ENCODE measurements around the gene ZBTB39. TPM values are rescaled to one million over a fixed set of nuclear protein-coding genes. Genes with fewer than 3 reads are reported as not detected.
A peak's percentile ranks its signal among the peaks of the same experiment; 100 is the strongest.

Gene ZBTB39
- total and polyA plus RNA-seq, 2 of the 13 experiments (the other 11 are each of a cell fraction or from before 2014, with no cell fraction given) = 6.5 to 6.9 TPM

DNA sequence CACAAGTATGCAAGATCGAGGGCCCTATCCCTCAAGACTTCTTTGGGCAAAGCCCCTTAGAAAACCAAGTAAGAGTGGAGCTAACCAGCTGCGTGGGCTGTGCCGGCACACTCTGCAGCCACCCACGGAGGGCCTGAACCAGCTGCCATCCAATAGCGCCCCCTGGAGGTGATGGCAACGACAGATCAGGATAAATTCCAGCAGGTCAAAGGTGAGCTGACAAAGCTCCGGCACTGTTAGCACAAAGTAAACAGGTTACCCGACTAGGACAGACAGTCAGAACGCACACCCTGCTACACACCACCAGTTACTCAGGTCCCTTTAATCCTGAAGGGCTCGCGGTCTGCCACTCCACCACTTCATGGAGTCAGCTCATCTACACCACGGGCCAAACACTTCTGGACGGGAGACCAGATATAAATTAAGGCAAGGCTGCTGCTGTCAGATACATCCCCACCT lies 4.9 kb downstream of the ZBTB39 start (continued):
- TF ChIP-seq, protein P1, sequence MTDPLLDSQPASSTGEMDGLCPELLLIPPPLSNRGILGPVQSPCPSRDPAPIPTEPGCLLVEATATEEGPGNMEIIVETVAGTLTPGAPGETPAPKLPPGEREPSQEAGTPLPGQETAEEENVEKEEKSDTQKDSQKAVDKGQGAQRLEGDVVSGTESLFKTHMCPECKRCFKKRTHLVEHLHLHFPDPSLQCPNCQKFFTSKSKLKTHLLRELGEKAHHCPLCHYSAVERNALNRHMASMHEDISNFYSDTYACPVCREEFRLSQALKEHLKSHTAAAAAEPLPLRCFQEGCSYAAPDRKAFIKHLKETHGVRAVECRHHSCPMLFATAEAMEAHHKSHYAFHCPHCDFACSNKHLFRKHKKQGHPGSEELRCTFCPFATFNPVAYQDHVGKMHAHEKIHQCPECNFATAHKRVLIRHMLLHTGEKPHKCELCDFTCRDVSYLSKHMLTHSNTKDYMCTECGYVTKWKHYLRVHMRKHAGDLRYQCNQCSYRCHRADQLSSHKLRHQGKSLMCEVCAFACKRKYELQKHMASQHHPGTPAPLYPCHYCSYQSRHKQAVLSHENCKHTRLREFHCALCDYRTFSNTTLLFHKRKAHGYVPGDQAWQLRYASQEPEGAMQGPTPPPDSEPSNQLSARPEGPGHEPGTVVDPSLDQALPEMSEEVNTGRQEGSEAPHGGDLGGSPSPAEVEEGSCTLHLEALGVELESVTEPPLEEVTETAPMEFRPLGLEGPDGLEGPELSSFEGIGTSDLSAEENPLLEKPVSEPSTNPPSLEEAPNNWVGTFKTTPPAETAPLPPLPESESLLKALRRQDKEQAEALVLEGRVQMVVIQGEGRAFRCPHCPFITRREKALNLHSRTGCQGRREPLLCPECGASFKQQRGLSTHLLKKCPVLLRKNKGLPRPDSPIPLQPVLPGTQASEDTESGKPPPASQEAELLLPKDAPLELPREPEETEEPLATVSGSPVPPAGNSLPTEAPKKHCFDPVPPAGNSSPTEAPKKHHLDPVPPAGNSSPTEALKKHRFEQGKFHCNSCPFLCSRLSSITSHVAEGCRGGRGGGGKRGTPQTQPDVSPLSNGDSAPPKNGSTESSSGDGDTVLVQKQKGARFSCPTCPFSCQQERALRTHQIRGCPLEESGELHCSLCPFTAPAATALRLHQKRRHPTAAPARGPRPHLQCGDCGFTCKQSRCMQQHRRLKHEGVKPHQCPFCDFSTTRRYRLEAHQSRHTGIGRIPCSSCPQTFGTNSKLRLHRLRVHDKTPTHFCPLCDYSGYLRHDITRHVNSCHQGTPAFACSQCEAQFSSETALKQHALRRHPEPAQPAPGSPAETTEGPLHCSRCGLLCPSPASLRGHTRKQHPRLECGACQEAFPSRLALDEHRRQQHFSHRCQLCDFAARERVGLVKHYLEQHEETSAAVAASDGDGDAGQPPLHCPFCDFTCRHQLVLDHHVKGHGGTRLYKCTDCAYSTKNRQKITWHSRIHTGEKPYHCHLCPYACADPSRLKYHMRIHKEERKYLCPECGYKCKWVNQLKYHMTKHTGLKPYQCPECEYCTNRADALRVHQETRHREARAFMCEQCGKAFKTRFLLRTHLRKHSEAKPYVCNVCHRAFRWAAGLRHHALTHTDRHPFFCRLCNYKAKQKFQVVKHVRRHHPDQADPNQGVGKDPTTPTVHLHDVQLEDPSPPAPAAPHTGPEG (CRISPR knock-in tag; IDR thresholded peaks at IDR 0.05) = no peak
- TF ChIP-seq PTBP1 (IDR thresholded peaks at IDR 0.05; ENCODE audit: low read depth, low read length, poor library complexity, severe bottlenecking) (no peak), ZNF264 (CRISPR knock-in tag; IDR thresholded peaks at IDR 0.05) (no peak; the same call in none of the 2 replicates), ZNF33A (CRISPR knock-in tag; IDR thresholded peaks at IDR 0.05; ENCODE audit: borderline replicate concordance) (0 out of 2 replicates have a peak, but pooled peaks have one; percentile 32), YY1 (IDR thresholded peaks at IDR 0.05; ENCODE audit: insufficient read depth, insufficient replicate concordance, low read depth, low read length) (peak; percentile 50), EP300 (IDR thresholded peaks at IDR 0.05; ENCODE audit: low read depth in 2 of 2, low read length in 2 of 2) (peak in 1 of 2 experiments; percentile 18; a peak in 1 of 4 replicates), EP300 (CRISPR knock-in tag; IDR thresholded peaks at IDR 0.05; ENCODE audit: borderline replicate concordance) (no peak), UBTF (CRISPR knock-in tag; IDR thresholded peaks at IDR 0.05) (peak; percentile 29; the same call in 1 of the 2 replicates), TCF7L2 (IDR thresholded peaks at IDR 0.05; ENCODE audit: low read depth, low read length) (no peak), CENPT (CRISPR knock-in tag; IDR thresholded peaks at IDR 0.05; ENCODE audit: low read depth) (no peak), FOXA1 (IDR thresholded peaks at IDR 0.05) (no peak), FOXA1 (CRISPR knock-in tag; IDR thresholded peaks at IDR 0.05) (peak; percentile 95), GATAD2A (CRISPR knock-in tag; IDR thresholded peaks at IDR 0.05) (peak; percentile 75), GLI4 (CRISPR knock-in tag; IDR thresholded peaks at IDR 0.05; ENCODE audit: borderline replicate concordance) (0 out of 2 replicates have a peak, but pooled peaks have one; percentile 54), ZNF567 (CRISPR knock-in tag; IDR thresholded peaks at IDR 0.05; ENCODE audit: borderline replicate concordance) (peak; percentile 68; the same call in 1 of the 2 replicates), ZNF619 (CRISPR knock-in tag; IDR thresholded peaks at IDR 0.05) (no peak), SKI (IDR thresholded peaks at IDR 0.05; ENCODE audit: partially characterized antibody) (peak; percentile 70), ARID2 (CRISPR knock-in tag; IDR thresholded peaks at IDR 0.05; ENCODE audit: borderline replicate concordance) (no peak)
- TF ChIP-seq, protein P2, sequence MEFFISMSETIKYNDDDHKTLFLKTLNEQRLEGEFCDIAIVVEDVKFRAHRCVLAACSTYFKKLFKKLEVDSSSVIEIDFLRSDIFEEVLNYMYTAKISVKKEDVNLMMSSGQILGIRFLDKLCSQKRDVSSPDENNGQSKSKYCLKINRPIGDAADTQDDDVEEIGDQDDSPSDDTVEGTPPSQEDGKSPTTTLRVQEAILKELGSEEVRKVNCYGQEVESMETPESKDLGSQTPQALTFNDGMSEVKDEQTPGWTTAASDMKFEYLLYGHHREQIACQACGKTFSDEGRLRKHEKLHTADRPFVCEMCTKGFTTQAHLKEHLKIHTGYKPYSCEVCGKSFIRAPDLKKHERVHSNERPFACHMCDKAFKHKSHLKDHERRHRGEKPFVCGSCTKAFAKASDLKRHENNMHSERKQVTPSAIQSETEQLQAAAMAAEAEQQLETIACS (CRISPR knock-in tag; IDR thresholded peaks at IDR 0.05) = no peak
